GM18499 (cell line): ENCODE measurements around the gene TK1.
"Not testable (repeated sequence)": the region's sequence is repeated elsewhere in the genome, so short reads cannot be mapped to it uniquely, and the experiment has no call there.

Experiments
- ATAC-seq: cut with Tn5 transposase; IDR thresholded peaks from one replicate; pipeline ENCODE4 v1.9.1; 2021; ENCODE audit warnings: moderate number of reproducible peaks; ENCODE audit not compliant: insufficient read depth, unreplicated experiment

TK1 gene

GRCh38 chr17:78186692-78187595, at the start of gene TK1, which contains the start of gene AFMID:
TSS of gene TK1 (minus strand) at chr17:78187052. CDS start at chr17:78186994, 58 bp downstream.
TSS of gene AFMID (plus strand) at chr17:78187362. CDS start at chr17:78187371, 9 bp downstream.
- peak; percentile 75 for ATAC-seq

- ATAC-seq: no peak
These were observed 49.0 kb upstream of the TK1 start for GRCh38 chr17:78235885-78236284.

GRCh38 chr17:78235022-78235421, 48.2 kb upstream of the TK1 start:
- ATAC-seq: not testable (repeated sequence)

- no peak for ATAC-seq
These were observed 47.5 kb upstream of the TK1 start for GRCh38 chr17:78234261-78234865.

- ATAC-seq: no peak
These were observed 46.8 kb upstream of the TK1 start for GRCh38 chr17:78233678-78234077.

GRCh38 chr17:78232859-78233173, 46.0 kb upstream of the TK1 start:
- ATAC-seq: no peak

- ATAC-seq: no peak
These were observed 45.4 kb upstream of the TK1 start for GRCh38 chr17:78231991-78232858.

GRCh38 chr17:78230996-78231935, 44.4 kb upstream of the TK1 start, which contains the start of gene TMEM235:
TSS of gene TMEM235 (plus strand) at chr17:78231631. CDS start at chr17:78232024, 393 bp downstream.
- ATAC-seq: no peak

- no peak for ATAC-seq
These were observed 43.6 kb upstream of the TK1 start for GRCh38 chr17:78230252-78230962.

GRCh38 chr17:78228176-78228575, 41.3 kb upstream of the TK1 start:
- no peak for ATAC-seq

- no peak for ATAC-seq
These were observed 40.6 kb upstream of the TK1 start for GRCh38 chr17:78227455-78227916.

- no peak for ATAC-seq
These were observed 40.1 kb upstream of the TK1 start for GRCh38 chr17:78226759-78227454.

- ATAC-seq: no peak
These were observed 39.4 kb upstream of the TK1 start for GRCh38 chr17:78226055-78226758.

- ATAC-seq: no peak
These were observed 38.4 kb upstream of the TK1 start for GRCh38 chr17:78225088-78225865.

- ATAC-seq: no peak
These were observed 37.6 kb upstream of the TK1 start for GRCh38 chr17:78224231-78225087.

- ATAC-seq: no peak
These were observed 36.9 kb upstream of the TK1 start for GRCh38 chr17:78223765-78224164.
